Neural progenitor cell (in vitro differentiated cells): ENCODE data around the gene LRRC15.

ENCODE experiments used
- EZH2phosphoT487 ChIP-seq: fragments of 200-600 bp; sonication (generic); IDR thresholded peaks from 2 replicates; pipeline ENCODE4 v1.6.1; 2017; ENCODE audit warnings: antibody characterized with exemption
- TF ChIP-seq, protein P1 (sequence below): fragments of 200-600 bp; sonication (generic); IDR thresholded peaks from 2 replicates; pipeline ENCODE4 v1.5.1; 2017; ENCODE audit warnings: antibody characterized with exemption, mild to moderate bottlenecking

DNA sequence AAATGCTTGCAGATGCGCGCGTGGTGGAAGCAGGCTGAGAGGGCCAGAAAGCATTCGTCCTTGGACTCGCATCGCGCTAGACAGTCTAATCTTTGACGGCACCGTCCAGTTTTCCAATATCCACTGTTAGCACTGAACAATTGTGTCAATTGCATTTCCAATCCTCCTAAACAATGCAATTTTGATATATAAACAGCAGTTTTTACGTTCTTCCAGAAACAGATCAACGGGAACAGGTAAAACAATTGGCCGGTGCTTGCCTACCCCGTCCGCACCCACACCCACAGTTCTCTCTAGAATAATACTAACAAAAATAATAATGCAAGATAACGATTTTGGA, 35.6 kb downstream of the LRRC15 start:
- TF ChIP-seq, protein P1, sequence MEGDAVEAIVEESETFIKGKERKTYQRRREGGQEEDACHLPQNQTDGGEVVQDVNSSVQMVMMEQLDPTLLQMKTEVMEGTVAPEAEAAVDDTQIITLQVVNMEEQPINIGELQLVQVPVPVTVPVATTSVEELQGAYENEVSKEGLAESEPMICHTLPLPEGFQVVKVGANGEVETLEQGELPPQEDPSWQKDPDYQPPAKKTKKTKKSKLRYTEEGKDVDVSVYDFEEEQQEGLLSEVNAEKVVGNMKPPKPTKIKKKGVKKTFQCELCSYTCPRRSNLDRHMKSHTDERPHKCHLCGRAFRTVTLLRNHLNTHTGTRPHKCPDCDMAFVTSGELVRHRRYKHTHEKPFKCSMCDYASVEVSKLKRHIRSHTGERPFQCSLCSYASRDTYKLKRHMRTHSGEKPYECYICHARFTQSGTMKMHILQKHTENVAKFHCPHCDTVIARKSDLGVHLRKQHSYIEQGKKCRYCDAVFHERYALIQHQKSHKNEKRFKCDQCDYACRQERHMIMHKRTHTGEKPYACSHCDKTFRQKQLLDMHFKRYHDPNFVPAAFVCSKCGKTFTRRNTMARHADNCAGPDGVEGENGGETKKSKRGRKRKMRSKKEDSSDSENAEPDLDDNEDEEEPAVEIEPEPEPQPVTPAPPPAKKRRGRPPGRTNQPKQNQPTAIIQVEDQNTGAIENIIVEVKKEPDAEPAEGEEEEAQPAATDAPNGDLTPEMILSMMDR: no peak
- TF ChIP-seq EZH2phosphoT487: no peak
